Transverse colon (tissue), 4 donors: ENCODE results near the gene EVI5. TPM values are rescaled to one million over a fixed set of nuclear protein-coding genes. Genes with fewer than 3 reads are reported as not detected.

Experiments
- DNase-seq: peaks from one replicate; pipeline ENCODE4 v3.0.0-alpha.2; 2019
- H3K27ac ChIP-seq, 4 donors: fragments of 200-600 bp; sonication (generic); 2 replicates each; pipeline ENCODE4 v1.5.1; 2016 to 2018; ENCODE audit warnings: inconsistent platforms in 4 of 4
- H3K27me3 ChIP-seq: fragments of 200-600 bp; sonication (generic); 2 replicates; pipeline ENCODE4 v1.5.1; 2017; ENCODE audit warnings: inconsistent platforms
- H3K36me3 ChIP-seq, 4 donors: fragments of 200-600 bp; sonication (generic); 2 replicates each; pipeline ENCODE4 v1.5.1; 2017 to 2019; ENCODE audit warnings: inconsistent platforms in 4 of 4
- H3K4me1 ChIP-seq, 4 donors: fragments of 200-600 bp; sonication (generic); 2 replicates each; pipeline ENCODE4 v1.5.1; 2017 to 2020; ENCODE audit warnings: inconsistent platforms in 4 of 4
- H3K4me3 ChIP-seq, 4 donors: fragments of 200-600 bp; sonication (generic); 1 replicate in 1 of 4; 2 replicates in 3 of 4; pipeline versions ENCODE4 v1.5.1 to v1.6.1; 2017 to 2019; ENCODE audit warnings: inconsistent platforms in 4 of 4
- H3K9me3 ChIP-seq, 2 donors: fragments of 200-600 bp; sonication (generic); 2 replicates each; pipeline ENCODE4 v1.5.1; 2017 to 2019; ENCODE audit warnings: inconsistent platforms in 2 of 2
- CTCF ChIP-seq, 5 experiments: fragments of 200-600 bp in 3 of 5; fragments of 450-650 bp in 2 of 5; sonication (generic) in 3 of 5; IDR thresholded peaks; 1 replicate in 2 of 5; 2 replicates in 3 of 5; pipeline ENCODE4 v1.5.1; 2016 to 2017; ENCODE audit warnings: antibody characterized with exemption in 5 of 5, inconsistent platforms in 3 of 5, mild to moderate bottlenecking in 2 of 5, moderate library complexity in 1 of 5
- EP300 ChIP-seq: sonication (generic); formaldehyde crosslinking; IDR thresholded peaks from one replicate; pipeline ENCODE4 v1.6.1; 2017; ENCODE audit warnings: antibody characterized with exemption, low read depth
- POLR2A ChIP-seq: fragments of 450-650 bp; IDR thresholded peaks from one replicate; pipeline ENCODE4 v1.6.1; 2016; ENCODE audit warnings: antibody characterized with exemption, mild to moderate bottlenecking, moderate library complexity
- POLR2AphosphoS5 ChIP-seq, 3 donors: sonication (generic); formaldehyde crosslinking; IDR thresholded peaks; one replicate each; pipeline ENCODE4 v1.6.1; 2016; ENCODE audit warnings: antibody characterized with exemption in 3 of 3
- WGBS, 2 donors: methylation state at CpG; one replicate each; pipeline ENCODE4 v1.1.5; 2018; ENCODE audit warnings: low coverage in 1 of 2; 5-methylcytosine and 5-hydroxymethylcytosine counted together
- in situ Hi-C, 4 donors: fragments of 200-750 bp; cut with MboI; loops; one replicate each; pipeline versions ENCODE4 v1.15.0 to v1.15.1; 2017; ENCODE audit warnings: low sequenced_read_pairs in 3 of 4, low pct_ligation_motif_present in 1 of 4, low pct_unique_long_range_greater_than_20kb in 1 of 4
- intact Hi-C: fragments of 100-400 bp; cut with DNase I; formaldehyde crosslinking; loops from one replicate; pipeline ENCODE4 v1.15.1; 2023; ENCODE audit warnings: low total_unique reads
- total RNA-seq, 4 donors: library from RNA; depleted of rRNA; stranded (reverse); fragments of >200 nt; gene quantifications; one replicate each; pipeline ENCODE4 v1.1.0, GENCODE V29; 2016

The EVI5 gene
- total RNA-seq, 4 donors from 2014 or later = 10.5 to 57.6 (median 15.3) TPM

- Histone ChIP-seq H3K27me3 (no peaks in the 10 kb centered on the region), H3K36me3 (peaks cover 0 to 12% (median 4%) of the 10 kb centered on the region in 4 donors), H3K9me3 (no peaks in the 10 kb centered on the region), H3K4me1 (peaks cover 15 to 44% (median 29%) of the 10 kb centered on the region in 4 donors), H3K4me3 (peak within 1 kb of the TSS; percentile 58 to 95 (median 88)), H3K27ac (peak within 1 kb of the TSS; percentile 88 to 97 (median 94))
- TF ChIP-seq CTCF (IDR thresholded peaks at IDR 0.05) (peak; percentile 89 to 100 (median 94)), POLR2AphosphoS5 (IDR thresholded peaks at IDR 0.05) (peak; percentile 99), POLR2A (peak; percentile 97), EP300 (no peak)
- WGBS, 2 donors = 0% methylated on average over 10 to 57 of the region's 57 CpGs
- intact Hi-C loops (no loop called here), in situ Hi-C loops (no loop called here)
- peak; percentile 98 for DNase-seq
Observed at GRCh38 chr1:92831762-92832536, 47.0 kb upstream of the EVI5 start, which contains the start of gene RPL5. RPL5 (plus strand) TSS chr1:92832040; CDS start chr1:92832115, 75 bp downstream.

- no peak for TF ChIP-seq POLR2AphosphoS5 (IDR thresholded peaks at IDR 0.05)
- TF ChIP-seq POLR2A = no peak
- no peak for TF ChIP-seq CTCF (IDR thresholded peaks at IDR 0.05)
- TF ChIP-seq EP300 = no peak
- H3K27me3 ChIP-seq = no peaks in the 10 kb centered on the region
- in situ Hi-C loops = no loop called here
- intact Hi-C loops = no loop called here
- 41 to 58% methylated on average over 3 to 4 of the region's 4 CpGs for WGBS, 2 donors
- peak overlapping the region in 2 of 4 donors; percentile 88 to 95 for H3K4me3 ChIP-seq
- H3K36me3 ChIP-seq = peaks cover 0 to 9% (median 2%) of the 10 kb centered on the region in 4 donors
- no peak for DNase-seq
- H3K27ac ChIP-seq = peak overlapping the region in 3 of 4 donors; percentile 88 to 97 (median 96)
- no peaks in the 10 kb centered on the region for H3K9me3 ChIP-seq
- H3K4me1 ChIP-seq = peaks cover 15 to 38% (median 27%) of the 10 kb centered on the region in 4 donors
Observed at GRCh38 chr1:92831368-92831761, 46.5 kb upstream of the EVI5 start.

- TF ChIP-seq POLR2A = no peak
- TF ChIP-seq CTCF (IDR thresholded peaks at IDR 0.05) = no peak
- no peak for TF ChIP-seq POLR2AphosphoS5 (IDR thresholded peaks at IDR 0.05)
- no peak for TF ChIP-seq EP300
- H3K9me3 ChIP-seq = no peaks in the 10 kb centered on the region
- H3K27me3 ChIP-seq = no peaks in the 10 kb centered on the region
- in situ Hi-C loops (no loop called here), intact Hi-C loops (no loop called here)
- WGBS, 2 donors = 71% methylated on average over 6 of the region's 6 CpGs; no CpG with 5 or more reads in 1 of the 2 donors
- no peak overlapping the region for H3K27ac ChIP-seq
- H3K36me3 ChIP-seq = no peaks in the 10 kb centered on the region
- DNase-seq = no peak
- H3K4me1 ChIP-seq = peaks cover 0 to 2% (median 1%) of the 10 kb centered on the region in 4 donors
- H3K4me3 ChIP-seq = no peak overlapping the region
Observed at GRCh38 chr1:92826792-92827191, 41.9 kb upstream of the EVI5 start.

GRCh38 chr1:92822879-92823278 is 38.0 kb upstream of the EVI5 start:
- peaks cover 0 to 4% (median 4%) of the 10 kb centered on the region in 4 donors for H3K4me1 ChIP-seq
- DNase-seq = no peak
- H3K27me3 ChIP-seq = no peaks in the 10 kb centered on the region
- in situ Hi-C loops (loop anchor here in 1 of 4 donors (25.0 kb wide), 1 partner anchor 511 kb away; no protein-coding TSS in a partner anchor), intact Hi-C loops (no loop called here)
- H3K27ac ChIP-seq = no peak overlapping the region
- no peaks in the 10 kb centered on the region for H3K9me3 ChIP-seq
- no peak overlapping the region for H3K4me3 ChIP-seq
- H3K36me3 ChIP-seq = no peaks in the 10 kb centered on the region
- TF ChIP-seq POLR2A (no peak), POLR2AphosphoS5 (IDR thresholded peaks at IDR 0.05) (no peak), CTCF (IDR thresholded peaks at IDR 0.05) (no peak), EP300 (no peak)
- WGBS, 2 donors = 80 to 85% methylated on average over 3 of the region's 3 CpGs
